ENCODE results near the gene CYP19A1.

The CYP19A1 gene

GRCh38 chr15:51338496-51338895 is at the start of gene CYP19A1:
CYP19A1 (minus strand) TSS chr15:51338596; CDS start chr15:51242912, 95,684 bp downstream.
- no peak for DNase-seq (ENCODE audit: low read depth in 3 of 3)

- DNase-seq (ENCODE audit: low read depth in 3 of 3), result no peak
Observed at GRCh38 chr15:51387699-51388041, 49.3 kb upstream of the CYP19A1 start.

GRCh38 chr15:51386960-51387698 is 48.7 kb upstream of the CYP19A1 start:
- no peak for DNase-seq (ENCODE audit: low read depth in 3 of 3)

- DNase-seq (ENCODE audit: low read depth in 3 of 3), result no peak
Observed at GRCh38 chr15:51386486-51386885, 48.1 kb upstream of the CYP19A1 start.

GRCh38 chr15:51386029-51386428 is 47.6 kb upstream of the CYP19A1 start:
- no peak for DNase-seq (ENCODE audit: low read depth in 3 of 3)

- DNase-seq (ENCODE audit: low read depth in 3 of 3), result no peak
Observed at GRCh38 chr15:51382787-51383186, 44.4 kb upstream of the CYP19A1 start.

- no peak for DNase-seq (ENCODE audit: low read depth in 3 of 3)
Observed at GRCh38 chr15:51380999-51381806, 42.8 kb upstream of the CYP19A1 start.

- no peak for DNase-seq (ENCODE audit: low read depth in 3 of 3)
Observed at GRCh38 chr15:51379390-51379789, 41.0 kb upstream of the CYP19A1 start.

- DNase-seq (ENCODE audit: low read depth in 3 of 3), result no peak
Observed at GRCh38 chr15:51378406-51378805, 40.0 kb upstream of the CYP19A1 start.

- DNase-seq (ENCODE audit: low read depth in 3 of 3), result no peak
Observed at GRCh38 chr15:51377038-51377786, 38.8 kb upstream of the CYP19A1 start.

GRCh38 chr15:51375966-51376640 is 37.7 kb upstream of the CYP19A1 start:
- DNase-seq (ENCODE audit: low read depth in 3 of 3), result no peak

GRCh38 chr15:51374131-51374530 is 35.7 kb upstream of the CYP19A1 start:
- DNase-seq (ENCODE audit: low read depth in 3 of 3), result no peak

- no peak for DNase-seq (ENCODE audit: low read depth in 3 of 3)
Observed at GRCh38 chr15:51371266-51371665, 32.9 kb upstream of the CYP19A1 start.

- DNase-seq (ENCODE audit: low read depth in 3 of 3), result no peak
Observed at GRCh38 chr15:51369451-51369761, 31.0 kb upstream of the CYP19A1 start.

GRCh38 chr15:51368751-51369450 is 30.5 kb upstream of the CYP19A1 start:
- no peak for DNase-seq (ENCODE audit: low read depth in 3 of 3)

GRCh38 chr15:51368307-51368706 is 29.9 kb upstream of the CYP19A1 start:
- DNase-seq (ENCODE audit: low read depth in 3 of 3), result no peak

- no peak for DNase-seq (ENCODE audit: low read depth in 3 of 3)
Observed at GRCh38 chr15:51367322-51367976, 29.1 kb upstream of the CYP19A1 start.

- no peak for DNase-seq (ENCODE audit: low read depth in 3 of 3)
Observed at GRCh38 chr15:51366920-51367319, 28.5 kb upstream of the CYP19A1 start.

- no peak for DNase-seq (ENCODE audit: low read depth in 3 of 3)
Observed at GRCh38 chr15:51366071-51366470, 27.7 kb upstream of the CYP19A1 start.

GRCh38 chr15:51365417-51365816 is 27.0 kb upstream of the CYP19A1 start:
- DNase-seq (ENCODE audit: low read depth in 3 of 3), result no peak

- DNase-seq (ENCODE audit: low read depth in 3 of 3), result no peak
Observed at GRCh38 chr15:51363383-51363782, 25.0 kb upstream of the CYP19A1 start.
